ENCODE data around the gene CDC42BPG.

The CDC42BPG gene

DNA sequence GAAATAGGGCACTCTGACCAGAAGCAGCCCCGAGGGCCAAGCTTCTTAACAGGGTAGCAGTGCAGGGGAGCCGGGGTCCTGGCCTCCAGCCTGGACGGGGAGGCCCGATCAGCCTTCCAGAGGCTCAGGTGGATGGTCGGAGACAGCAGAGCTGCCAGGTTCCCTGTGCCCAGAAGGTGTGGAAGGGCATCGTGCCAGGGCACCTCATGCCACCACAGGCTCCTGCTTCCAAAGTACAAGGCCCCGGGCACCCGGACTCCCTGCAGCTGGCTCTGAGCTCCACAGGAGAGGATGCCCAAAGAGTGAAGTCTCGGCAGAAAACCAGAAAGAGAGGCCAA lies 19.7 kb upstream of the CDC42BPG start:
- TF ChIP-seq, protein P1, sequence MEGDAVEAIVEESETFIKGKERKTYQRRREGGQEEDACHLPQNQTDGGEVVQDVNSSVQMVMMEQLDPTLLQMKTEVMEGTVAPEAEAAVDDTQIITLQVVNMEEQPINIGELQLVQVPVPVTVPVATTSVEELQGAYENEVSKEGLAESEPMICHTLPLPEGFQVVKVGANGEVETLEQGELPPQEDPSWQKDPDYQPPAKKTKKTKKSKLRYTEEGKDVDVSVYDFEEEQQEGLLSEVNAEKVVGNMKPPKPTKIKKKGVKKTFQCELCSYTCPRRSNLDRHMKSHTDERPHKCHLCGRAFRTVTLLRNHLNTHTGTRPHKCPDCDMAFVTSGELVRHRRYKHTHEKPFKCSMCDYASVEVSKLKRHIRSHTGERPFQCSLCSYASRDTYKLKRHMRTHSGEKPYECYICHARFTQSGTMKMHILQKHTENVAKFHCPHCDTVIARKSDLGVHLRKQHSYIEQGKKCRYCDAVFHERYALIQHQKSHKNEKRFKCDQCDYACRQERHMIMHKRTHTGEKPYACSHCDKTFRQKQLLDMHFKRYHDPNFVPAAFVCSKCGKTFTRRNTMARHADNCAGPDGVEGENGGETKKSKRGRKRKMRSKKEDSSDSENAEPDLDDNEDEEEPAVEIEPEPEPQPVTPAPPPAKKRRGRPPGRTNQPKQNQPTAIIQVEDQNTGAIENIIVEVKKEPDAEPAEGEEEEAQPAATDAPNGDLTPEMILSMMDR (IDR thresholded peaks at IDR 0.05; ENCODE audit: low read depth, low read length), result no peak
- DNase-seq (ENCODE audit: extremely low read depth, low read depth), result no peak

DNA sequence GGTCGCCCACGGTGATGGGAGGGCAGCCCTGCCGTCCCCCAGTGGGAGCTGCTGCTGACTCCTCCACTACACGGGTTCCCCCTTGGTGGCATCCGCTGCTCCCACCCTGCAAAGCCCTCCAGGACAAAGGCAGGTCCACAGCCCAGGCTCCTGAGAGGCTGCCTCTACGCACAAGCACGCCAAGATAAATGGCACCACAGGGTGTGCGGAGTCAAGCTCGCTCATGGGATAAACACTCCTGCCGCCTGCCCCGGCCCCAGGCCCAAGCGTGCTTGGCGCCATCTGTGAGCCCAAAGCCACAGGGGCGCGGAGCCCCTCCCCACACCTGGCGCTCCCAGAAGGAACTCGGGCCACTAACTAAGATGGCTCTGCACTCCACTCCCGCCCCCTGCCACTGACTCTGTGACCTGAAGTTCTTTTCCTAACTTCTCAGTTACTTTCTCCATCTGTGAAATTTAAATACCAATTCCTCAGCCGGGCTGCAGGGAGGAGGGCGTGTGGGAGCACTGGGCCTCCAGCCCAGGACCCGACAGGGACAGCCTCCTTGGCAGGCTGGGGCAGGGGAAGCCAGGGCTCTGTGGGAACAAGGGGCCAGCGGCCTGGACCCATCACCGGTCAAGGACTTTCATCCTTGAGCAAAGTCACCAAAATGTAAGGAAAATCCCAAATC lies 19.1 kb upstream of the CDC42BPG start:
- no peak for DNase-seq (ENCODE audit: extremely low read depth, low read depth)
- TF ChIP-seq, protein P1 (IDR thresholded peaks at IDR 0.05; ENCODE audit: low read depth, low read length), result no peak

DNA sequence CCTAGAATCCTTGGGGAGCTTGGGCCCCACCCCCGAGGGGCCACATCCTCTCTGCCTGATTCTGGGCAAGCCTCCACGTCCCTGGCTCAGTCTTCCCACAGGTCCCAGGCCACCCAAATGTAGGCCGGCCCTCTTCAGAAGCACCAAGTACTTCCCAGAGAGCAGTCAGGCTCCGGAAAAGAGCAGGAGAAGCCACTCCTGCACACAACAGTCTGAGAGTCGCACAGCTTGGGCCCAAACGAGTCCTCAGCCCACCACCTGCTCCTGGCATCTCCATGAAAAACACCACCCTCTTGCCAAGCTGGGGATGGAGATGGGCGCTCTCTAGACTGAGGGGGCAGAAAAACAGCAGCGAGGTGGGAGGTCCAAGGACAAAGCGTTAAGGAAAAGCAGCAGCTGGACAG lies 18.5 kb upstream of the CDC42BPG start:
- TF ChIP-seq, protein P1 (IDR thresholded peaks at IDR 0.05; ENCODE audit: low read depth, low read length), result no peak

DNA sequence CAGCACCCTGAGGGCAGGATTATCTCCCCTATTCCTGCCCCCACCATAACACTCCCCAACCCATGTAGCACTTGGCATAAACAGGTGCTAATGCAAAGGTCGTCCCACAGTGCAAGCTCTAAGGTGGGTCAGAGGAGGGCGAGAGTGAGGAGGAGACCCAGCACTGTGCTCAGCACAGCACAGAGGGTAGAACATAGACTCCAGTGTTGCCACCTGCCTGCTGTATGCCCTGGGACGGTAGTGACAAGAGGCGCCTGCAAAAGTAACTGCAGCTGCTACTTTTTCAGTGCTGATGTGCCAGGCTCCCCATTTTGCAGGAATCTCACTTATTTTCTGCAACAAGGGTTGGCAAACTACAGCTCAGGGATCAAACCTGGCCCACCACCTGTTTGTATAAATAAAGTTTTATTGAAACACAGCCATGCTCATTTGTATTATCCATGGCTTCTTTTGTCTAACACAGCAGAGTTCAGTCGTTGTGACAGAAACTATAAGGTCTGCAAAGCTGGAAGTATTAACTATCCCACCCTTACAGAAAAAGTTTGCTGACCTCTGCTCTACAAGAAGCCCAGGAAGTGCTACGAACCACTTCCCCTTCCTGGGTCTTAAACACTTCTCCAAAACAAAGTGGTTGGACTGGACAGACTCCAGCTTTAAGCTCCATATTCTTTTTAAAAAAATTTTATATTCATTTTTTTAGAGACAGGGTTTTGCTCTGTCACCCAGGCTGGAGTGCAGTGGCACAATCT lies 16.9 kb upstream of the CDC42BPG start:
- DNase-seq (ENCODE audit: extremely low read depth, low read depth), result no peak
- TF ChIP-seq, protein P1 (IDR thresholded peaks at IDR 0.05; ENCODE audit: low read depth, low read length), result no peak

More for the DNA sequence above, 18.5 kb upstream of the CDC42BPG start:
- DNase-seq (ENCODE audit: extremely low read depth, low read depth), result no peak

DNA sequence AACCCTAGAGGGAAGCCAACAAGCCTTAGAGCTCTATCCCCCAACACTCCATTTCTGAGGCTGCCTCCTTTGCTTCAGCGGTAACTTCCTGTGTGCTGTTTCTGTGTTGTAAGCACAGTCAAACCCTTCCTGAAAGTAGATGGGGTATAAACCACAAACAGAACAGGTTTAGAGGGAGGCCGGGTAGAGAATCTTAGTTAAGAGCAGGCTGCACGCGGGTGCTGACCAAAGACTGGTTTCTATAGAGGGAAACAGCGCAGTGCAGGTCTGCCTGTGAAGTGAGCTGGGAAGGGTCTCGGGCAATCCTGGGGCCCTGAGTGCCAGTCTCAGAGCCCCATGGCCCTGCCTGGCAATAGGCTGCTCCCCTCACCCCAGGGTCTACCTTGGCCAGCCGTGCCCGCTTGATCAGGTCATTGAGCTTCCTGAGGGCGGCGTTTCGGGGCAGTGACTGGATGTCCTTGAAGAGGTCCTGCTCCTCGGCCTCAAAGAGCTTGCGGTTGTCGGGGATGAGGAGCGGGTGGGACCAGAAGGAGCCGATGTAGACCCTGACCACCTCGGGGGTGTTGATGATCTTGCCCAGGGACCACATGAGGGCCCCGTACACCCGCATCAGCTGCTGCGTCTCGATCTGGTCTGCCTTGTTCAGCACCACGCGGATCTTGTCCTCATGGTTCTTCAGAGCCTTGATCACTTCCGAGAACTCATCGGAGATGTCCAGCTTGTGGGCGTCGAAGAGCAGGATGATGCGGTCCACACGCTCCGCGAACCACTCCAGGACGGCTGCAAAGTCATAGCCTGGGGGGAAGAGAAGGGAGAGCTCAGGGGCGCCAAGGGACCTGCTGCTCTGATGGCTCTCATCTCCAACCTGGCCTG lies 15.3 kb upstream of the CDC42BPG start:
- no peak for DNase-seq (ENCODE audit: extremely low read depth, low read depth)

DNA sequence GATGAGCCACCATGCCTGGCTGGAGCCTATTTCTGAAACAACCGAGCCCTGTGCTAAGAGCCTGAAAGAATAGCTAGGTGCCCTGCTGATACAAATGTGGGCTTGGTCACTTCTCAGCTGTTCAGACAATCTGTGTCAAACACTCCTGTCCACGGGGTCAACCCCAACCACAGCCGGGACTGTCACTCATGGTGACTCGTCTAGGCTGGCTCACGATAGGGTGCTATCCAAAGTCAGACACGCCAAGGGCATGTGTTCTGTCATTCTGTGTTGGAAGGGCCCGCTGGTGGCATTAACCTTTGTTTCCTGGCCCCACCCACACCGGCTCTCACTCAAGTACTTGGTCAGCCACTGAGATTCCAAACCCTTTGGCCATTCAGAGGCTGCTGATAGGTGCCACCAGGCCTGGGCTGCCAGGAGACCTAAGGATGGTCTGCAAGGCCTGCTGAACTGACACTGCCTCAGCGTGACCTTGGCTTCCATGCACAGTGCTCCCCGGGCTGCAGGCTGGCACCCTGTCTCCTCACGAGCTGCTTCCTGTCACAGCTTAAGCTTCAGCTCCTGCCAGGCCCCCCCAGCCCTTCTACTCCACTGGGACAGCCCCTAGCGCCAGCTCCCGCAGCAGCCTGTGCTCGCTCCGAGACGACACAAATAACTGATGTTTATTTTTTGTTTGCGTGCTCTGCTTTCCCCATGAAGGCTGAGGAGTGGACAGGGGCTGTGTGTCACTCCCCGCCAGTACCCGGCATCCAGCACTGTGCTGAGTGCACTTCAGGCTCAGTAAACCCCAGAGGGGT lies 14.2 kb upstream of the CDC42BPG start:
- TF ChIP-seq, protein P1 (IDR thresholded peaks at IDR 0.05; ENCODE audit: low read depth, low read length), result no peak
- no peak for DNase-seq (ENCODE audit: extremely low read depth, low read depth)

More for the DNA sequence above, 15.3 kb upstream of the CDC42BPG start:
- TF ChIP-seq, protein P1 (IDR thresholded peaks at IDR 0.05; ENCODE audit: low read depth, low read length), result no peak

Measured in AG09319 (cell line).